ENCODE data around the gene KMT2C.

- TF ChIP-seq CTCF (IDR thresholded peaks at IDR 0.05) (no peak), CREM (CRISPR knock-in tag; IDR thresholded peaks at IDR 0.05) (no peak), ATF1 (CRISPR knock-in tag; IDR thresholded peaks at IDR 0.05) (no peak), IRF1 (CRISPR knock-in tag; IDR thresholded peaks at IDR 0.05) (no peak), PRDM15 (CRISPR knock-in tag; IDR thresholded peaks at IDR 0.05) (no peak), ESRRA (CRISPR knock-in tag; IDR thresholded peaks at IDR 0.05; ENCODE audit: borderline replicate concordance) (no peak), TEAD4 (CRISPR knock-in tag; IDR thresholded peaks at IDR 0.05) (no peak), GABPB1 (CRISPR knock-in tag; IDR thresholded peaks at IDR 0.05) (no peak), SP1 (CRISPR knock-in tag; conservative IDR thresholded peaks at IDR 0.05) (no peak), GRHL2 (CRISPR knock-in tag; IDR thresholded peaks at IDR 0.05; ENCODE audit: insufficient replicate concordance, severe bottlenecking) (no peak), CBFB (CRISPR knock-in tag; IDR thresholded peaks at IDR 0.05; ENCODE audit: low read depth) (no peak), PRRX2 (CRISPR knock-in tag; IDR thresholded peaks at IDR 0.05) (no peak), ZNF512 (CRISPR knock-in tag; IDR thresholded peaks at IDR 0.05; ENCODE audit: borderline replicate concordance) (no peak), MLX (CRISPR knock-in tag; IDR thresholded peaks at IDR 0.05) (no peak)
Observed at GRCh38 chr7:152313831-152314604, 121.8 kb downstream of the KMT2C start.
